Thyroid gland (tissue), 4 donors: ENCODE measurements around the gene IFITM10.

Experiments
- CTCF ChIP-seq, 6 experiments: fragments of 200-600 bp in 3 of 6; fragments of 450-650 bp in 3 of 6; sonication (generic) in 3 of 6; IDR thresholded peaks; one replicate each; pipeline ENCODE4 v1.5.1; 2016 to 2019; ENCODE audit warnings: antibody characterized with exemption in 6 of 6, mild to moderate bottlenecking in 2 of 6, inconsistent platforms in 1 of 6, moderate library complexity in 1 of 6
- POLR2A ChIP-seq, 2 donors: fragments of 450-650 bp; IDR thresholded peaks; one replicate each; pipeline ENCODE4 v1.6.1; 2017; ENCODE audit warnings: antibody characterized with exemption in 2 of 2, mild to moderate bottlenecking in 2 of 2, moderate library complexity in 1 of 2

DNA sequence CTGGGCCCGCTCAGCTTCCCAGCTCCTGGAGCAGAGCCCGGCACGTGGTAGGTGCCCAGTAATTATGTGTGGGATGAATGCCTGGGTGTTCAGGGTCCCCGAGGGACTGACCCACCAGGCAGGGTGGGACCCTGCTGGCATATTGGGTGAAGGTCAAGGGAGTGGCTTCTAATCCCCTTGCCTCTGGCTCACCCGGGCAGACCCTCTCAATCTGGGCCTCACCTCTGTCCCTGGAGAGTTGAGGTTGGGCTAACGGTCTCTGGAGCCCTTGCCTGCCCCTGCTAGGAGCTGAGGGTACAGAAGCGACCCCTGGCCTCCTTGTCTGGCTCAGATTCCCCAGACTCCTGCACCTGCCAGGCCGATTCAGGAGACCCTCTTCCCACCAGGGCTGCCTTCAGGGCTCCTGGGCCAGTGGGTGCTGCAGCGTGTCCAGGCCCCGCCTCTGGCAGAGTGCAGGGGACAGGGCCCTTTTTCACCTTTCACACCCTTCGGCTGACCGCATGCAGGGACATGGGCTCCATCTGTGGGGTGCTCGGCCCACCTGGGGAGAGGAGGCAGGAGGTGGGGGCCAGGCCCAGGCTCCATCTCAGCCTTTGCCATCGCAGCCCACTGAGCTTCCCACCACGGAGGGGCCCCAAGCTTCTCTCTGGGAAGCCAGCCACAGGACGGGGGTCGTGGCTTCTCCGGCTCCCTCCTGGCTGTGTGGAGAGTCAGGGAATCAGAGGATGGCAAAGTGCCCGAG lies 17.2 kb upstream of the IFITM10 start:
- TF ChIP-seq CTCF (IDR thresholded peaks at IDR 0.05) (no peak), POLR2A (IDR thresholded peaks at IDR 0.05) (no peak)
